ENCODE data around the gene OCA2. TPM values are rescaled to one million over a fixed set of nuclear protein-coding genes. Genes with fewer than 3 reads are reported as not detected.

Gene OCA2
- total and polyA plus RNA-seq, 7 donors, result 0.36 to 0.41 TPM; not detected in 5

DNA sequence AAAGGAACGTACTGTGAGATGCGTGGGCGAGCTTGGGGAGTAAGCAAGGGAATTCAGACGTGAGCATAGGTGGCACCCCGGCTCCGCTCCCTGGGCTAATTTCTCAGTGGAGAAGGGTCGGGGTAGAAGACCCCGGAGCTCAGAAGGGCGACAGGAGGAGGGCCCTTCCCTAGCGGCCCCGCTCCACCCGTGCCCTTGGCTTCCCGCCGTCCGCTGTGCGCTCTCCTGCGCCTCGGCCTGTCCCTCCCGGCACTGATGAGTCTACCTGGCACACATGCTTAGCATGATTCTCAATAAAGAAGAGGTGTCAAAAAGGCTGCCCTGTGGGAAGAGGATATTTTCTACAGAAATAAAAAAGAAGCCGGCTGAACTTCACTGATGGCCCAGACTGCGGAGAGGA is 292.7 kb downstream of the OCA2 start:
- Histone ChIP-seq H3K9me3 (peaks cover 0 to 3% (median under 1%) of the 10 kb centered on the region in 4 donors), H3K4me1 (no peaks in the 10 kb centered on the region), H3K27me3 (no peaks in the 10 kb centered on the region), H3K4me3 (no peak overlapping the region), H3K36me3 (no peaks in the 10 kb centered on the region), H3K27ac (no peak overlapping the region)
- WGBS, 2 donors, result 94 to 96% methylated on average over 21 of the region's 21 CpGs
- intact Hi-C loops (cut with DNase I), result no loop called here
- DNase-seq, result no peak
- TF ChIP-seq POLR2A (IDR thresholded peaks at IDR 0.05) (no peak), POLR2AphosphoS5 (IDR thresholded peaks at IDR 0.05) (no peak), EP300 (IDR thresholded peaks at IDR 0.05) (no peak)
- TF ChIP-seq, protein P1, sequence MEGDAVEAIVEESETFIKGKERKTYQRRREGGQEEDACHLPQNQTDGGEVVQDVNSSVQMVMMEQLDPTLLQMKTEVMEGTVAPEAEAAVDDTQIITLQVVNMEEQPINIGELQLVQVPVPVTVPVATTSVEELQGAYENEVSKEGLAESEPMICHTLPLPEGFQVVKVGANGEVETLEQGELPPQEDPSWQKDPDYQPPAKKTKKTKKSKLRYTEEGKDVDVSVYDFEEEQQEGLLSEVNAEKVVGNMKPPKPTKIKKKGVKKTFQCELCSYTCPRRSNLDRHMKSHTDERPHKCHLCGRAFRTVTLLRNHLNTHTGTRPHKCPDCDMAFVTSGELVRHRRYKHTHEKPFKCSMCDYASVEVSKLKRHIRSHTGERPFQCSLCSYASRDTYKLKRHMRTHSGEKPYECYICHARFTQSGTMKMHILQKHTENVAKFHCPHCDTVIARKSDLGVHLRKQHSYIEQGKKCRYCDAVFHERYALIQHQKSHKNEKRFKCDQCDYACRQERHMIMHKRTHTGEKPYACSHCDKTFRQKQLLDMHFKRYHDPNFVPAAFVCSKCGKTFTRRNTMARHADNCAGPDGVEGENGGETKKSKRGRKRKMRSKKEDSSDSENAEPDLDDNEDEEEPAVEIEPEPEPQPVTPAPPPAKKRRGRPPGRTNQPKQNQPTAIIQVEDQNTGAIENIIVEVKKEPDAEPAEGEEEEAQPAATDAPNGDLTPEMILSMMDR (IDR thresholded peaks at IDR 0.05), result no peak

DNA sequence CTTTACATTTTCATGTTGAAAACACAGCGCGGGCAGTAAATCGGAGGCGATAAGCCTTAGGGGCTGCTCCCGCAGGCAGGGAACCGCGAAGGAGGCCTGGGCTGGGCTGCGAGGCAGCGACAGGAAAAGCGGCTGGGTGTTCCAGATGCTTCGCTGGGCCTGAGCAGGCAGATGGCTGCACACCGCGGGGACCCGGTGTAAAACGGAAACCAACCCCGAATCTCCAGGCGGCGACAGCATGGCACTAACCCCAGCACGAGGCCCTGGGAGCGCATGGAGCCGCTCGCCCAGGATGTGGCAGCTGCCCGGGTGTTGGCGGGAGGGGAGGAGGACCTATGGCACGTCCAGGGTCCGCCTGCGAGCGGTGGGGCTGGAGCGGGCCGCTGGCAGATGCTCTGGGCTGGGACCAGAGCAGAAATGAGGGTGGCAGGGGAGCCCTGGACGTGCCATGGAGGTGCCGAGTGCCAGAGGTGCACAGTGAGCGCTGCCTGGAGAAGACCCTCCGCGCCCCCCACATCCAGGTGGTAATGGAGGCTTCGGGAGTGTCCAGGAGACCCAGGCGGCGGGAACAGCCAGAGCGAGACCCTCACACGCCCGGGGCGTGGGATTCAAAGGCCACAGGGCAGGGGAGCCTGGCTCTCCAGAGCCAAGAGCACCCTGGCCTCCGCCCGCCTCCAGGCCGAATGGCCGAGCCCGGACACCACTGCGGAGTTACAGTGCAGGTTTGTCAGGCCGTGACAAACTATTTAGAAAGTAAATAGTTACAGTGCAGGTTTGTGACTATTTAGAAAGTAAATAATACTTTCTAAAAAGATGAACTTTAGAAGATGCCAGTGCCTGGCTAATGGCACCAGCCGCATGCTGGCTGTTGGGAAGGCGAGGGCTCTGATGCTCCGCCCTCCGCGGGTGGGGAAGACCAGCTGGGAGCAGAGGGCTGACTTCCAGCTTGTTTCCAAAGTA is 293.6 kb downstream of the OCA2 start:
- H3K4me3 ChIP-seq, result no peak overlapping the region
- DNase-seq, result no peak
- H3K36me3 ChIP-seq, result no peaks in the 10 kb centered on the region
- intact Hi-C loops (cut with DNase I), result no loop called here
- WGBS, 2 donors, result 91 to 95% methylated on average over 54 of the region's 54 CpGs
- H3K9me3 ChIP-seq, result peaks cover 0 to 3% (median under 1%) of the 10 kb centered on the region in 4 donors
- no peak overlapping the region for H3K27ac ChIP-seq
- H3K27me3 ChIP-seq, result no peaks in the 10 kb centered on the region
- no peaks in the 10 kb centered on the region for H3K4me1 ChIP-seq
- TF ChIP-seq, protein P1 (IDR thresholded peaks at IDR 0.05), result no peak
- TF ChIP-seq POLR2A (IDR thresholded peaks at IDR 0.05) (no peak), POLR2AphosphoS5 (IDR thresholded peaks at IDR 0.05) (no peak), EP300 (IDR thresholded peaks at IDR 0.05) (no peak)

DNA sequence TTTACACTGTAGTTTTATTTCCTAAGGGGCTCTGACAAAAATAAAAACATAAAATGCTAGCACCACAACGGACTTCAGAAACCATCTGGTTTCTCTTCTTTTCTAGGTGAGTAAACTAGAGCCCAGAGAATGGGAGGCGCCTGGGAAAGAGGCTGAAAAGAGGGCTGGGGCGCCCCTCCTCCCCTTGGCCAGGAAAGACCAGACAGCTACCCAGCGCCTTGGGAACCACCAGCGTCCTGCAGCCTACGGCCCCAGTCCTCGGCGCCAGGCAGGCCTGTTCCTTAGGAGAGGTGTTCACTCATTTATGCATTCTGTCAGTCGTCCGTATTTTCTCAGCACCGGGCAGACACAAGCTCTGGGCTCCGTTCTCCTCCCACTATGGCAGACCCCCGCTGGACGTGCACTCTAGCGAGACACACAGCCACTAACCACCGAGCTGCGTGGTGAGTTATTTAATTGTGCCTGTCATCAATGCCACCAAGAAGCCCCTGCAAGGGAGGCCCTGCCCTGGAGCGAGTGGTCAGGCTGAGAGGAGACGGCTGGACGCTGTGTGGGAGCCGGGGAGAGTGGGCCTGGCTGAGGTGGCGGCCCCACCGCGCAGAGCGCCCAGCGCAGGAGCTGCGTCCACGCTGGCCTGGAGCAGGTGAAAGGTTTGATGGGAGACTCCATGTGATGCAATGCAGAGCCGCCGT is 294.4 kb downstream of the OCA2 start:
- Histone ChIP-seq H3K4me1 (no peaks in the 10 kb centered on the region), H3K9me3 (peaks cover 0 to 3% (median under 1%) of the 10 kb centered on the region in 4 donors)

DNA sequence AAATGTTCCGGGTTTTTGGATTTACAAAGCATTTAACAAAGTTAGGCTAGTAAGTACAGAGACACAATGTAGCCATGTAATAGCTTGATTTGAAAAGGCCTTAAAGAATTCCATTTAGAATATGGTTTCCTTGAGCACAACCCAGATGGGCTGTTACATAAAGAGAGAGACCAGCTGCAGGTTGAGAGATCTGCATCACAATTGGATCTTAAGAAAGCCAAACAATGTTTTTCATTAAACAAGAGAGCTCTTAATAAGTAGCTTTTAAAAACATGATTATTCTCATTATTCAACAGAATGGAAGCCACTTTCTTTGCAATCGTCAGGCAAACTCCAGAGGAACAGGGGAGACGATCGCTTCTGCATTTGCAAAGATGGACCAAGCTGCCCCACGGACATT is 300.3 kb downstream of the OCA2 start:
- TF ChIP-seq POLR2A (IDR thresholded peaks at IDR 0.05) (no peak), EP300 (IDR thresholded peaks at IDR 0.05) (no peak), POLR2AphosphoS5 (IDR thresholded peaks at IDR 0.05) (no peak)
- TF ChIP-seq, protein P1 (IDR thresholded peaks at IDR 0.05), result no peak
- 81 to 84% methylated on average over 5 of the region's 5 CpGs for whole genome bisulfite sequencing, 2 donors
- Histone ChIP-seq H3K27ac (no peak overlapping the region), H3K4me1 (no peaks in the 10 kb centered on the region), H3K4me3 (no peak overlapping the region), H3K36me3 (no peaks in the 10 kb centered on the region), H3K27me3 (no peaks in the 10 kb centered on the region), H3K9me3 (peaks cover 0 to 3% (median under 1%) of the 10 kb centered on the region in 4 donors)
- DNase-seq, result no peak
- intact Hi-C loops (cut with DNase I), result no loop called here

More for the DNA sequence above, 294.4 kb downstream of the OCA2 start:
- H3K27me3 ChIP-seq, result no peaks in the 10 kb centered on the region
- intact Hi-C loops (cut with DNase I), result no loop called here
- DNase-seq, result no peak
- 91 to 92% methylated on average over 30 of the region's 30 CpGs for whole genome bisulfite sequencing, 2 donors
- TF ChIP-seq POLR2AphosphoS5 (IDR thresholded peaks at IDR 0.05) (no peak), POLR2A (IDR thresholded peaks at IDR 0.05) (no peak), EP300 (IDR thresholded peaks at IDR 0.05) (no peak)
- TF ChIP-seq, protein P1 (IDR thresholded peaks at IDR 0.05), result no peak
- no peaks in the 10 kb centered on the region for H3K36me3 ChIP-seq
- no peak overlapping the region for H3K27ac ChIP-seq
- no peak overlapping the region for H3K4me3 ChIP-seq
